HG02973 (cell line): Measurements from ENCODE around the gene ANKRD33.
A peak's percentile ranks its signal among the peaks of the same experiment; 100 is the strongest.

ENCODE experiments used
- ATAC-seq: cut with Tn5 transposase; IDR thresholded peaks from one replicate; pipeline ENCODE4 v1.9.1; 2021; ENCODE audit warnings: moderate library complexity; ENCODE audit not compliant: unreplicated experiment

The ANKRD33 gene

GRCh38 chr12:51915951-51916350 lies 28.0 kb downstream of the ANKRD33 start:
- ATAC-seq, result no peak

GRCh38 chr12:51917041-51917590 lies 29.2 kb downstream of the ANKRD33 start:
- ATAC-seq, result no peak

GRCh38 chr12:51917746-51918453 lies 30.0 kb downstream of the ANKRD33 start:
- no peak for ATAC-seq

GRCh38 chr12:51920046-51920445 lies 32.1 kb downstream of the ANKRD33 start:
- no peak for ATAC-seq

GRCh38 chr12:51921017-51921725 lies 33.3 kb downstream of the ANKRD33 start:
- no peak for ATAC-seq

- ATAC-seq, result no peak
Measured at GRCh38 chr12:51922146-51922545, 34.2 kb downstream of the ANKRD33 start.

GRCh38 chr12:51922762-51923505 lies 35.0 kb downstream of the ANKRD33 start:
- no peak for ATAC-seq

GRCh38 chr12:51923506-51924365 lies 35.8 kb downstream of the ANKRD33 start:
- ATAC-seq, result no peak

- ATAC-seq, result peak; percentile 52
Measured at GRCh38 chr12:51924551-51925319, 36.8 kb downstream of the ANKRD33 start.

GRCh38 chr12:51925346-51926063 lies 37.6 kb downstream of the ANKRD33 start:
- no peak for ATAC-seq

- no peak for ATAC-seq
Measured at GRCh38 chr12:51926064-51926632, 38.2 kb downstream of the ANKRD33 start.

- no peak for ATAC-seq
Measured at GRCh38 chr12:51926718-51927117, 38.8 kb downstream of the ANKRD33 start.

- ATAC-seq, result no peak
Measured at GRCh38 chr12:51932218-51933076, 44.5 kb downstream of the ANKRD33 start.

GRCh38 chr12:51934080-51934479 lies 46.2 kb downstream of the ANKRD33 start:
- ATAC-seq, result no peak

GRCh38 chr12:51937926-51938325 lies 50.0 kb downstream of the ANKRD33 start:
- ATAC-seq, result no peak

- ATAC-seq, result no peak
Measured at GRCh38 chr12:51938726-51939125, 50.8 kb downstream of the ANKRD33 start.

GRCh38 chr12:51941011-51941581 lies 53.2 kb downstream of the ANKRD33 start:
- no peak for ATAC-seq
